Adrenal gland (tissue), 5 donors: ENCODE results near the gene ZBTB2.
A peak's percentile ranks its signal among the peaks of the same experiment; 100 is the strongest.

Experiments
- POLR2A ChIP-seq, 2 donors: fragments of 450-650 bp; IDR thresholded peaks; one replicate each; pipeline ENCODE4 v1.6.1; 2017; ENCODE audit warnings: antibody characterized with exemption in 2 of 2, mild to moderate bottlenecking in 2 of 2, moderate library complexity in 1 of 2
- TF ChIP-seq, protein P1 (sequence below), 6 experiments: fragments of 450-650 bp in 4 of 6; fragments of 200-600 bp in 2 of 6; sonication (generic) in 1 of 6; IDR thresholded peaks; 1 replicate in 5 of 6; 2 replicates in 1 of 6; pipeline versions ENCODE4 v1.5.1 to v1.8.0; 2016 to 2021; ENCODE audit warnings: antibody characterized with exemption in 6 of 6, mild to moderate bottlenecking in 2 of 6, moderate library complexity in 1 of 6
- donor health status: DM: no; HTN: no; CAD: no.

DNA sequence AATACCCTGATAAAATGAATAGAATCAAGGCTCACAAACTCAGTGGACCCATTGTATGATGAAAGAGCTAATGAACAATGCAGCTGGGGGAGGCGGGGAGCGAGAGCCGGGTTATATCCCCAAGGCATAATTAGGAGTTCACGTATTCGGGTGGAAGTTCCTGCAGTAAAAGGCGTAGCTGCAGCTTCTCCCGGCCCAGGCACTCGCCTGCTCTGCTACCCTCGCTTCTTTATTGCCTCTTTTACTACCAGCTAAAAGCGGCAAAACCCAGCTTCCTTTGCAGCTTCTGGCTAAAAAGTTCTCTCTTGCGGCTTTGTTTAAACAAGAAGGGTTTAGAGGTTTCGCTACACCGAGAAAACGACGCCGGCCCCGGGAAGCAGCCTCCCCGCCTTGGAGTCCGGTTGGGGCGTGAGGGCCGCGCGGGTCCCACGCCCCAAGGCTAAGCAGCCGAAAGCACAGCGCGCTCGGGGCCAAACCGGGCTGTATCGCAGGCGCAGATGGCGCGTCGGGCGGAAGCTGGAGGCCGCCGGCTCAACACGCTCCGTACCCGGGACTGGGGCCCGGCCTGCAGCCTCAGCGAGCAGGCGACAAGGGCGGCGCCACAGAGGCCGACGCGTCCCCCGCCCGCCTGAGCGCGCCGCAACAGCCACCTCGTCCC, 1.6 kb downstream of the ZBTB2 start:
- TF ChIP-seq, protein P1, sequence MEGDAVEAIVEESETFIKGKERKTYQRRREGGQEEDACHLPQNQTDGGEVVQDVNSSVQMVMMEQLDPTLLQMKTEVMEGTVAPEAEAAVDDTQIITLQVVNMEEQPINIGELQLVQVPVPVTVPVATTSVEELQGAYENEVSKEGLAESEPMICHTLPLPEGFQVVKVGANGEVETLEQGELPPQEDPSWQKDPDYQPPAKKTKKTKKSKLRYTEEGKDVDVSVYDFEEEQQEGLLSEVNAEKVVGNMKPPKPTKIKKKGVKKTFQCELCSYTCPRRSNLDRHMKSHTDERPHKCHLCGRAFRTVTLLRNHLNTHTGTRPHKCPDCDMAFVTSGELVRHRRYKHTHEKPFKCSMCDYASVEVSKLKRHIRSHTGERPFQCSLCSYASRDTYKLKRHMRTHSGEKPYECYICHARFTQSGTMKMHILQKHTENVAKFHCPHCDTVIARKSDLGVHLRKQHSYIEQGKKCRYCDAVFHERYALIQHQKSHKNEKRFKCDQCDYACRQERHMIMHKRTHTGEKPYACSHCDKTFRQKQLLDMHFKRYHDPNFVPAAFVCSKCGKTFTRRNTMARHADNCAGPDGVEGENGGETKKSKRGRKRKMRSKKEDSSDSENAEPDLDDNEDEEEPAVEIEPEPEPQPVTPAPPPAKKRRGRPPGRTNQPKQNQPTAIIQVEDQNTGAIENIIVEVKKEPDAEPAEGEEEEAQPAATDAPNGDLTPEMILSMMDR (IDR thresholded peaks at IDR 0.05), result no peak
- peak; percentile 70 to 73 for TF ChIP-seq POLR2A (IDR thresholded peaks at IDR 0.05)
